ENCODE results near the gene PIANP. TPM values are rescaled to one million over a fixed set of nuclear protein-coding genes. Genes with fewer than 3 reads are reported as not detected.

The PIANP gene
- total and polyA plus RNA-seq, 4 donors: 0.23 to 1.4 (median 0.31) TPM

DNA sequence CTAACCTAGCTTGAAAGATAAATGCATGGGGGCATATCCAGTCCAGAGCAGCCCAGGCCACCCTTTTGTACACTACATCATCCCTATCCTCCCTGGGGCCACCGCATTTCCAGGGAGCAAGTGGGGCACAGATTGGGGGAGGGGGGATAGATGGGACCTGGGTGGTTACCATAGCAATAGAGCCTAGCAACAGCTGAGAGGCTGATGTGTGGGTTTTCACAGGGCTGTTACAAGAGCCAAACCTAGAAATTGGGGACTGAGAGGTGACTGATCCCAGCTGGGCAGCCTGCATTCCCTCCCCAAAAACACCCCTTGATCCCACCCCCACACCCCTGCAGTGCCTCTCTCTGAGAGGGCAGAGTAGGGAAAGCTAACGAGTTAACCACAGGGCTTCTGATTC, 7.7 kb downstream of the PIANP start:
- Histone ChIP-seq H3K27me3 (ENCODE audit: control insufficient read depth in 3 of 3, insufficient read depth in 3 of 3, low read length in 2 of 3) (no peaks in the 10 kb centered on the region), H3K4me3 (no peak overlapping the region)
- WGBS, 2 donors: 61 to 69% methylated on average over 2 of the region's 2 CpGs

GRCh38 chr12:6691473-6691872, 9.1 kb downstream of the PIANP start:
- Histone ChIP-seq H3K9ac (ENCODE audit: insufficient read depth in 1 of 2, low read length in 2 of 2) (no peak overlapping the region), H3K9me3 (ENCODE audit: control insufficient read depth in 4 of 4, insufficient read depth in 3 of 4, low read length in 3 of 4) (no peaks in the 10 kb centered on the region), H3K27ac (ENCODE audit: low read depth in 1 of 2, low read length in 1 of 2) (no peak overlapping the region), H3K27me3 (ENCODE audit: control insufficient read depth in 3 of 3, insufficient read depth in 3 of 3, low read length in 2 of 3) (no peaks in the 10 kb centered on the region), H3K4me3 (no peak overlapping the region), H3K36me3 (ENCODE audit: control insufficient read depth in 4 of 4, insufficient read depth in 4 of 4, low read length in 4 of 4) (peaks cover 0 to 9% (median 4%) of the 10 kb centered on the region in 4 donors), H3K4me1 (ENCODE audit: control insufficient read depth in 5 of 5, insufficient read depth in 5 of 5, low read length in 5 of 5) (peaks cover 3 to 28% (median 11%) of the 10 kb centered on the region in 5 donors)
- ATAC-seq (ENCODE audit: insufficient read depth, low FRiP score) (no peak), DNase-seq (no peak)
- TF ChIP-seq, protein P1, sequence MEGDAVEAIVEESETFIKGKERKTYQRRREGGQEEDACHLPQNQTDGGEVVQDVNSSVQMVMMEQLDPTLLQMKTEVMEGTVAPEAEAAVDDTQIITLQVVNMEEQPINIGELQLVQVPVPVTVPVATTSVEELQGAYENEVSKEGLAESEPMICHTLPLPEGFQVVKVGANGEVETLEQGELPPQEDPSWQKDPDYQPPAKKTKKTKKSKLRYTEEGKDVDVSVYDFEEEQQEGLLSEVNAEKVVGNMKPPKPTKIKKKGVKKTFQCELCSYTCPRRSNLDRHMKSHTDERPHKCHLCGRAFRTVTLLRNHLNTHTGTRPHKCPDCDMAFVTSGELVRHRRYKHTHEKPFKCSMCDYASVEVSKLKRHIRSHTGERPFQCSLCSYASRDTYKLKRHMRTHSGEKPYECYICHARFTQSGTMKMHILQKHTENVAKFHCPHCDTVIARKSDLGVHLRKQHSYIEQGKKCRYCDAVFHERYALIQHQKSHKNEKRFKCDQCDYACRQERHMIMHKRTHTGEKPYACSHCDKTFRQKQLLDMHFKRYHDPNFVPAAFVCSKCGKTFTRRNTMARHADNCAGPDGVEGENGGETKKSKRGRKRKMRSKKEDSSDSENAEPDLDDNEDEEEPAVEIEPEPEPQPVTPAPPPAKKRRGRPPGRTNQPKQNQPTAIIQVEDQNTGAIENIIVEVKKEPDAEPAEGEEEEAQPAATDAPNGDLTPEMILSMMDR (IDR thresholded peaks at IDR 0.05; ENCODE audit: control extremely low read depth, extremely low read depth): no peak
- 65 to 84% methylated on average over 4 of the region's 4 CpGs for WGBS, 2 donors

More for the DNA sequence above, 7.7 kb downstream of the PIANP start:
- Histone ChIP-seq H3K9me3 (ENCODE audit: control insufficient read depth in 4 of 4, insufficient read depth in 3 of 4, low read length in 3 of 4) (no peaks in the 10 kb centered on the region), H3K27ac (ENCODE audit: low read depth in 1 of 2, low read length in 1 of 2) (no peak overlapping the region), H3K36me3 (ENCODE audit: control insufficient read depth in 4 of 4, insufficient read depth in 4 of 4, low read length in 4 of 4) (no peaks in the 10 kb centered on the region), H3K4me1 (ENCODE audit: control insufficient read depth in 5 of 5, insufficient read depth in 5 of 5, low read length in 5 of 5) (peaks cover 1 to 19% (median 4%) of the 10 kb centered on the region in 5 donors), H3K9ac (ENCODE audit: insufficient read depth in 1 of 2, low read length in 2 of 2) (no peak overlapping the region)
- ATAC-seq (ENCODE audit: insufficient read depth, low FRiP score) (no peak), DNase-seq (peak; percentile 15 to 27 (median 24))
- TF ChIP-seq, protein P1 (IDR thresholded peaks at IDR 0.05; ENCODE audit: control extremely low read depth, extremely low read depth): no peak

DNA sequence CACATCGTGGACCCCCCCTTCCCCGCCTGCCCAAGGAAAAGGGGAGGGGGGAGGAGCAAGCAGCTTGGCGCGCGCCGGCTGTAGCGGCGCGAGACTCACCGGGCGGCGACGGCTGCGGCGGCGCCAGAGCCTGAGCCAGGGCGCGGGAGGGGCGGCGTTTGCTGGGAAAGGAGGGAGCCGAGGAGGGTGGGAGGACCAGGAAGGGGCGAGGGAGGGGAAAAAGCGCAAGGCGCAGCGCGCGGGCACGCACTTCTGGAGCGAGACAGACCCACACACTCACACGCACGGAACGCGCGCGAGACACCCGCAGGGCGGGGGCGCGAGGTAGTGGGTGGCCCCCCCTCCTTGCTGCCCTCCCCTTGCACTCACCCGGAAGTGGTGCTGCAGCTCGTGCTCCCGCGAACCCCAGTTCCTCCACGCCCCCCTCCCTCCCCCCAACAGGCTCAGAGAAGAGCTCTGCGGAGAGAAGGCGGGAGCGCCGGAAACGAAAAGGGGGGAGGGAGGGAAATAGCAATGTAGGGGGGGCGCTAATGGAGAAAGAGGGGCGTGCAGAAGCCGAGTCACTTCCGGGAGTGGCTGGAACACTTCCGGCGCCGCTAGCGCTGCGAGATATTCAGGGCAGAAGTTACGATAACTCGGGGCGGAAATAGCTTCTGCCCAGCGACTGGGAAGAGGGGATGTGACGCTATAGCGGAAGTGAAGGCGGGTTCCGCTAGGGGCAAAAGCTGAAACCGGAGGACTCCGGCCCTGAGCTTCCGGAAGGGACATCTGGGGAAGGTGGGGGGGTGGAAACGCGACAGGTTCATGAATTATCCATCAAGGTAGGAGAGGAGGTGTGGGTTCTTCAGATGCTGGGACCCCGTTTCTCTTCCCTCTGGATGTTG, 11.4 kb downstream of the PIANP start, which contains the start of gene ZNF384:
Gene ZNF384 (minus strand): TSS at position 377 of the 884 bp plus-strand sequence. CDS start 9,855 bp downstream, outside the sequence.
- no peaks in the 10 kb centered on the region for H3K9me3 ChIP-seq (ENCODE audit: control insufficient read depth in 4 of 4, insufficient read depth in 3 of 4, low read length in 3 of 4)
- peak within 1 kb of the TSS; percentile 77 to 96 for H3K9ac ChIP-seq (ENCODE audit: insufficient read depth in 1 of 2, low read length in 2 of 2)
- peaks cover 3 to 28% (median 11%) of the 10 kb centered on the region in 5 donors for H3K4me1 ChIP-seq (ENCODE audit: control insufficient read depth in 5 of 5, insufficient read depth in 5 of 5, low read length in 5 of 5)
- H3K27me3 ChIP-seq (ENCODE audit: control insufficient read depth in 3 of 3, insufficient read depth in 3 of 3, low read length in 2 of 3): no peaks in the 10 kb centered on the region
- peak within 1 kb of the TSS; percentile 92 to 98 for H3K27ac ChIP-seq (ENCODE audit: low read depth in 1 of 2, low read length in 1 of 2)
- H3K36me3 ChIP-seq (ENCODE audit: control insufficient read depth in 4 of 4, insufficient read depth in 4 of 4, low read length in 4 of 4): peaks cover 0 to 11% (median 5%) of the 10 kb centered on the region in 4 donors
- 0% methylated on average over 63 to 72 of the region's 72 CpGs for WGBS, 2 donors
- ATAC-seq (ENCODE audit: insufficient read depth, low FRiP score) (peak; percentile 90), DNase-seq (peak; percentile 99 to 100 (median 100))
- TF ChIP-seq, protein P1 (IDR thresholded peaks at IDR 0.05; ENCODE audit: control extremely low read depth, extremely low read depth): peak; percentile 4
- H3K4me3 ChIP-seq: peak within 1 kb of the TSS; percentile 64
